ENCODE measurements around the gene UBA52. TPM values are rescaled to one million over a fixed set of nuclear protein-coding genes. Genes with fewer than 3 reads are reported as not detected.

UBA52 gene
- total RNA-seq, 1 experiment from 2014 or later: 1,265 TPM

- no peaks in the 10 kb centered on the region for H3K79me1 ChIP-seq (ENCODE audit: insufficient read depth, low read depth, low read length, poor library complexity, severe bottlenecking)
- peaks cover 3% of the 10 kb centered on the region for H3K23me2 ChIP-seq (ENCODE audit: insufficient read length, low read depth, low read length, poor library complexity, severe bottlenecking)
- H4K91ac ChIP-seq (ENCODE audit: insufficient read length, low read depth, low read length): no peak overlapping the region
- H3K56ac ChIP-seq (ENCODE audit: insufficient read length, low read depth, low read length): no peak overlapping the region
- H3K4me1 Mint-ChIP-seq: peaks cover 23 to 33% of the 10 kb centered on the region in 2 experiments
- H3K36me3 Mint-ChIP-seq (ENCODE audit: insufficient read depth in 1 of 3, low read depth in 3 of 3): peaks cover 0 to 6% (median 0%) of the 10 kb centered on the region in 3 experiments; a peak in 2 of 7 replicates
- H4K8ac ChIP-seq (replicated peaks; ENCODE audit: insufficient read length, low read depth, low read length): no peak overlapping the region
- DNase-seq: no peak
- no peaks in the 10 kb centered on the region for H3K79me2 ChIP-seq (ENCODE audit: insufficient read depth, low read length)
- no peak overlapping the region for H3K27ac ChIP-seq (ENCODE audit: insufficient read length, low read depth, low read length)
- H2AK5ac ChIP-seq (ENCODE audit: insufficient read length, low read length): no peak overlapping the region
- no peak overlapping the region for H3K27ac Mint-ChIP-seq
- TF ChIP-seq, protein P1, sequence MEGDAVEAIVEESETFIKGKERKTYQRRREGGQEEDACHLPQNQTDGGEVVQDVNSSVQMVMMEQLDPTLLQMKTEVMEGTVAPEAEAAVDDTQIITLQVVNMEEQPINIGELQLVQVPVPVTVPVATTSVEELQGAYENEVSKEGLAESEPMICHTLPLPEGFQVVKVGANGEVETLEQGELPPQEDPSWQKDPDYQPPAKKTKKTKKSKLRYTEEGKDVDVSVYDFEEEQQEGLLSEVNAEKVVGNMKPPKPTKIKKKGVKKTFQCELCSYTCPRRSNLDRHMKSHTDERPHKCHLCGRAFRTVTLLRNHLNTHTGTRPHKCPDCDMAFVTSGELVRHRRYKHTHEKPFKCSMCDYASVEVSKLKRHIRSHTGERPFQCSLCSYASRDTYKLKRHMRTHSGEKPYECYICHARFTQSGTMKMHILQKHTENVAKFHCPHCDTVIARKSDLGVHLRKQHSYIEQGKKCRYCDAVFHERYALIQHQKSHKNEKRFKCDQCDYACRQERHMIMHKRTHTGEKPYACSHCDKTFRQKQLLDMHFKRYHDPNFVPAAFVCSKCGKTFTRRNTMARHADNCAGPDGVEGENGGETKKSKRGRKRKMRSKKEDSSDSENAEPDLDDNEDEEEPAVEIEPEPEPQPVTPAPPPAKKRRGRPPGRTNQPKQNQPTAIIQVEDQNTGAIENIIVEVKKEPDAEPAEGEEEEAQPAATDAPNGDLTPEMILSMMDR (conservative IDR thresholded peaks at IDR 0.05): no peak
- peak overlapping the region; percentile 23 to 41; a peak in 2 of 5 replicates for H3K4me3 Mint-ChIP-seq
- peaks cover 86% of the 10 kb centered on the region for H3K27me3 Mint-ChIP-seq (ENCODE audit: low read depth)
- H2BK5ac ChIP-seq (ENCODE audit: insufficient read length, low read length): no peak overlapping the region
- peaks cover 55% of the 10 kb centered on the region for H3K27me3 ChIP-seq (ENCODE audit: insufficient read depth, low read length)
- H3K9ac ChIP-seq (ENCODE audit: extremely low read depth, insufficient read length, low read length): no peak overlapping the region
- H2AFZ ChIP-seq (ENCODE audit: low read length): no peak overlapping the region
- no peak overlapping the region for H3T11ph ChIP-seq (ENCODE audit: low read length)
- H3K9me3 Mint-ChIP-seq: no peaks in the 10 kb centered on the region; a peak in 1 of 5 replicates
- H3K4ac ChIP-seq (ENCODE audit: low read depth, low read length): no peak overlapping the region
- no peak overlapping the region for H3K4me2 ChIP-seq (ENCODE audit: insufficient read depth, insufficient read length, low read length)
- no peak overlapping the region for H3K18ac ChIP-seq (ENCODE audit: insufficient read length, low read depth, low read length)
- H2BK12ac ChIP-seq (ENCODE audit: insufficient read length, low read depth, low read length): no peak overlapping the region
- H4K5ac ChIP-seq (ENCODE audit: insufficient read length, low read depth, low read length): no peak overlapping the region
- 0 out of 2 replicates have a peak, but pooled peaks cover 1% of the 10 kb centered on the region for H3K4me1 ChIP-seq (ENCODE audit: insufficient read depth, low read length)
- H2BK20ac ChIP-seq (ENCODE audit: low read depth, low read length, poor library complexity, severe bottlenecking): no peak overlapping the region
- no peaks in the 10 kb centered on the region for H4K20me1 ChIP-seq (ENCODE audit: control insufficient read depth, insufficient read depth, insufficient read length)
- H2BK120ac ChIP-seq (ENCODE audit: low read depth, low read length, poor library complexity, severe bottlenecking): no peak overlapping the region
- no peak overlapping the region for H2BK15ac ChIP-seq (ENCODE audit: low read depth, low read length)
- H3K23ac ChIP-seq (ENCODE audit: insufficient read length, low read depth, low read length): no peak overlapping the region
- no CpG with 5 or more reads among the region's 26 CpGs for WGBS (ENCODE audit: extremely low coverage, insufficient read length, low lambda C conversion rate)
- H3K14ac ChIP-seq (ENCODE audit: insufficient read depth, low read length): no peak overlapping the region; the same call in 1 of the 2 replicates
- no peaks in the 10 kb centered on the region for H3K9me3 ChIP-seq (ENCODE audit: control insufficient read depth, low read depth, low read length)
These were observed 32.5 kb downstream of the UBA52 start for GRCh38 chr19:18603958-18604819.

Data from H9 (cell line).